WERI-Rb-1 (cell line): ENCODE measurements around the gene CRYAB.

Experiments
- DNase-seq: peaks from one replicate; pipeline ENCODE4 v3.0.0-alpha.2; 2020
- H3K27ac ChIP-seq: fragments of 250-450 bp; sonication (Bioruptor Pico); 2 replicates; pipeline ENCODE4 v1.5.1; 2020; ENCODE audit warnings: mild to moderate bottlenecking, moderate library complexity
- H3K27me3 ChIP-seq: fragments of 250-450 bp; sonication (Bioruptor Pico); 2 replicates; pipeline ENCODE4 v1.5.1; 2021; ENCODE audit warnings: mild to moderate bottlenecking, low read depth, moderate library complexity; ENCODE audit not compliant: insufficient read depth, severe bottlenecking
- H3K36me3 ChIP-seq: fragments of 250-450 bp; sonication (Bioruptor Pico); 2 replicates; pipeline ENCODE4 v1.5.1; 2020; ENCODE audit warnings: mild to moderate bottlenecking, moderate library complexity
- H3K4me3 ChIP-seq: 2 replicates; pipeline ENCODE4 v1.5.1; 2011; ENCODE audit warnings: low read depth, mild to moderate bottlenecking, control low read depth, low read length
- H3K9me3 ChIP-seq: fragments of 250-450 bp; sonication (Bioruptor Pico); 2 replicates; pipeline ENCODE4 v1.5.1; 2021; ENCODE audit warnings: mild to moderate bottlenecking, moderate library complexity; ENCODE audit not compliant: severe bottlenecking
- TF ChIP-seq, protein P1 (sequence below): IDR thresholded peaks from 2 replicates; pipeline ENCODE4 v1.5.1; 2011; ENCODE audit warnings: low read depth, mild to moderate bottlenecking, control low read depth, inconsistent platforms, low read length

Gene CRYAB

DNA sequence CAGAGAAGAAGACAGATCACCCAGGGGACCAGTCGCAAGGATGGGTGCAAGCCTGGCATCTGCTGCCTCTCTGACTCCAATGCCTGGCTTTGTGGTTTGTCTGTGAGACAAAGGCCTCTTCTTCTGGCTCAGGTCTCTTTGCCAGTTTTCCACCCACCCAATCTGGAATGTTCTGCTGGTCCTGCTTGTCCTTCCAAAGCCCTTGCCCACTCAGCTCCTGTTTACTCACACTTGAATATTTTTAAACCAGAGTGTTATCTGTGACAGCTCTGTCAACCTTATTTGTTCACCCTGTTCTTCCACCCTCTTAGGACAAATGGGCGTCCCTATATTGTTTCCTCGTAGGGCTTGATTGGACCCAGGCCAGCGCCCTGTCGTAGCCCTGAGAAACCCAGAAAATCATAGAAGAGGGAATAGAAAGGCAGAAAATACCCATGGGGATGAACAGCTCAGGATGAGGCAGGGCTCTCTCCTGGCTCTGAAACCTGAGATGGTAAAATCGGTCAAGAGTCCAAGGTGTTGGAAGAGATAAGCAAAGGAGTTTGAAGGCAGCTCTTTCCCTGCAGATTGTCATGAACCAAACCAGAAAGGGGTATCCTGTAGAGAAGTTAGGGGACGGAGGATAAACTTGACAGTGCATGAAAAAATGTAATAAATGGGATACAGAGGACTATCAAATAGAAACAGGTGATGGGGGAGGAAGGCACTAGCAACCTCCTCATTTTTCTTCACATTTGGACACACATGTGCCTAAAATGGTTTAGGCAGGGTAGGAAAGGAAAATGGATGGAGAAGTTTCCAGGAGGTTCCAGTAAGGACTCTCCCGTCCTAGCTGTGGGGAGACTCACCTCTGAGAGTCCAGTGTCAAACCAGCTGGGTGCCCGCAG, 651 bp downstream of the CRYAB start:
- Histone ChIP-seq H3K4me3 (no peak overlapping the region), H3K27ac (no peak overlapping the region), H3K27me3 (no peaks in the 10 kb centered on the region), H3K9me3 (no peaks in the 10 kb centered on the region), H3K36me3 (no peaks in the 10 kb centered on the region)
- TF ChIP-seq, protein P1, sequence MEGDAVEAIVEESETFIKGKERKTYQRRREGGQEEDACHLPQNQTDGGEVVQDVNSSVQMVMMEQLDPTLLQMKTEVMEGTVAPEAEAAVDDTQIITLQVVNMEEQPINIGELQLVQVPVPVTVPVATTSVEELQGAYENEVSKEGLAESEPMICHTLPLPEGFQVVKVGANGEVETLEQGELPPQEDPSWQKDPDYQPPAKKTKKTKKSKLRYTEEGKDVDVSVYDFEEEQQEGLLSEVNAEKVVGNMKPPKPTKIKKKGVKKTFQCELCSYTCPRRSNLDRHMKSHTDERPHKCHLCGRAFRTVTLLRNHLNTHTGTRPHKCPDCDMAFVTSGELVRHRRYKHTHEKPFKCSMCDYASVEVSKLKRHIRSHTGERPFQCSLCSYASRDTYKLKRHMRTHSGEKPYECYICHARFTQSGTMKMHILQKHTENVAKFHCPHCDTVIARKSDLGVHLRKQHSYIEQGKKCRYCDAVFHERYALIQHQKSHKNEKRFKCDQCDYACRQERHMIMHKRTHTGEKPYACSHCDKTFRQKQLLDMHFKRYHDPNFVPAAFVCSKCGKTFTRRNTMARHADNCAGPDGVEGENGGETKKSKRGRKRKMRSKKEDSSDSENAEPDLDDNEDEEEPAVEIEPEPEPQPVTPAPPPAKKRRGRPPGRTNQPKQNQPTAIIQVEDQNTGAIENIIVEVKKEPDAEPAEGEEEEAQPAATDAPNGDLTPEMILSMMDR = no peak
- no peak for DNase-seq

DNA sequence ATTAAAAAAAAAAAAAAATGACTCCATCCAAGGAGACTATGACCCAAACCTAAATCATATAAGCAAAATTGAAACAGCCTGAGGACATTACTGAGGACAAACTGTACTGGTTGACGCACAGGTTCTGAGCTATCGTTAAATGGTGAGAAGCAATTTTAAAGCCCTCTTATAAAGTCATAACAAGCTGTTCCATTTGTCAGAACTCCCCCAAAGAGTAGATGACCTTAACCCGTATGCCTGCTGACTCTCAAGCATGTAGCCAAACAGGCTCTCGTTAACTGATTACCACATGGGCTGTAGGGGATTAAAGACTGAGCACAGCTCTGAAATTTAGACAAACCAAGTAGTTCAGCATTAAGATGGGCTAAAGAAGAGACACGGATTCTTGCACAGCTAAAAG, 2.2 kb downstream of the CRYAB start:
- TF ChIP-seq, protein P1 = no peak
- Histone ChIP-seq H3K27me3 (no peaks in the 10 kb centered on the region), H3K4me3 (no peak overlapping the region), H3K9me3 (no peaks in the 10 kb centered on the region), H3K27ac (no peak overlapping the region), H3K36me3 (no peaks in the 10 kb centered on the region)
- no peak for DNase-seq

DNA sequence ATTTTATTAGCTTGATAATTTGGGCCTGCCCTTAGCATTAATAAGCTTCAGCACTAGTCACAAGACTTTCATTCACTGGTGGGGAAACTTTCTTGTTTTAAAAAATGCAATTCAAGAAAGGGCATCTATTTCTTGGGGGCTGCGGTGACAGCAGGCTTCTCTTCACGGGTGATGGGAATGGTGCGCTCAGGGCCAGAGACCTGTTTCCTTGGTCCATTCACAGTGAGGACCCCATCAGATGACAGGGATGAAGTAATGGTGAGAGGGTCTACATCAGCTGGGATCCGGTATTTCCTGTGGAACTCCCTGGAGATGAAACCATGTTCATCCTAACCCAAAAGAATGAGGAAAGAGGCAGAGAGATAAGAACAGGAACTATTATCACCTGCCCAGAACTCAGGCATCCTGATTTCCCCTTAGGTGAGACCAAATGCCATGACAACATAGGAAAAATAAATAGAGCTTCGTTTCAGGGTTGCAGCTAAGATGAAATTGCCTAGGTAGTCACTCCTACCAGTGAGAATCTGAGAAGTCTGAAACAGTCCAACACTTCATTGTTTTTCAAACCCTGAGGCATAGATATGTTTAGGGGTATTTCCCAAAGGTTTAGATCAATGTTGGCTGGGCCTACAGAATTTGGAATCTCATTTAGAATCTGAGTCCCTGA, 2.8 kb downstream of the CRYAB start:
- H3K4me3 ChIP-seq = no peak overlapping the region
- TF ChIP-seq, protein P1 = no peak
- no peak overlapping the region for H3K27ac ChIP-seq
- no peaks in the 10 kb centered on the region for H3K9me3 ChIP-seq
- DNase-seq = no peak
- H3K36me3 ChIP-seq = no peaks in the 10 kb centered on the region
- H3K27me3 ChIP-seq = no peaks in the 10 kb centered on the region

DNA sequence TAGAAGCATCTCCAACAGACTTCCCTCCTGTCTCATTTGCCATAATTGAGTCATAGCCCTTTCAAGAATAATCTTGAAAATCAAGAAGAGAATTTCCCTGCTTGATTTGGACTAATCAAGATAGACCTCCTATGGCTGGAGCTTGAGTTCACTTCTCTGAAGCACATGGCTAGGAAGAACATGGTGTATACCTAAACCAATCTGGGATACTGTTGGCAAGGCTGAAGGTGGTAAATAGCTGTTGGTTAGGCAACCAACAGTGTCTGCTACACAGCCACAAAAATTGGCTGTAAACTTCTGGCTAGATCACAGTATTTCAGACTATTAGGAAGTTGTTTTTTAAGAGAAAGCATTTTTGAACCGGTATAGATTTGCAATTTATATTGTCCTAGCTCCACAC, 4.9 kb downstream of the CRYAB start:
- TF ChIP-seq, protein P1 = no peak
- Histone ChIP-seq H3K4me3 (no peak overlapping the region), H3K9me3 (no peaks in the 10 kb centered on the region), H3K27ac (no peak overlapping the region), H3K27me3 (no peaks in the 10 kb centered on the region), H3K36me3 (no peaks in the 10 kb centered on the region)
- DNase-seq = no peak

DNA sequence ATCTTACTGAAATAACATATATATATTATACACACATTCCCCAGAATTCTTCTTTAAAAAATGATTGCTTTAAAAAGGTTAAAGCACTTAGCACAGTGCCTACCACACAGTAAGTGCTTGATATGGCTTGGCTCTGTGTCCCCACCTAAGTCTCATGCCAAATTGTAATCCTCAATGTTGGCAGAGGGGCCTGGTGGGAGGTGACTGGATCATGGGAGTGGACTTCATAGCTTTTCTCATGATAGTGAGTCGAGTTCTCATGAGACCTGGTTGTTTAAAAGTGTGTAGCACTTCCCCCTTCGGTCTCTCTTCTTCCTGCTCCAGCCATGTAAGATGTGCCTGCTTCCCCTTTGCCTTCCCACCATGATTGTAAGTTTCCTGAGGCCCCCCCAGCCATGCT, 6.2 kb downstream of the CRYAB start:
- Histone ChIP-seq H3K27me3 (no peaks in the 10 kb centered on the region), H3K36me3 (no peaks in the 10 kb centered on the region), H3K27ac (no peak overlapping the region), H3K4me3 (no peak overlapping the region), H3K9me3 (no peaks in the 10 kb centered on the region)
- TF ChIP-seq, protein P1 = no peak
- DNase-seq = no peak
